ENCODE data around the gene B3GALT4. TPM values are rescaled to one million over a fixed set of nuclear protein-coding genes. Genes with fewer than 3 reads are reported as not detected.

The B3GALT4 gene
- total and polyA plus RNA-seq, 4 experiments from 2014 or later, result 22.2 to 46.7 (median 36.9) TPM

DNA sequence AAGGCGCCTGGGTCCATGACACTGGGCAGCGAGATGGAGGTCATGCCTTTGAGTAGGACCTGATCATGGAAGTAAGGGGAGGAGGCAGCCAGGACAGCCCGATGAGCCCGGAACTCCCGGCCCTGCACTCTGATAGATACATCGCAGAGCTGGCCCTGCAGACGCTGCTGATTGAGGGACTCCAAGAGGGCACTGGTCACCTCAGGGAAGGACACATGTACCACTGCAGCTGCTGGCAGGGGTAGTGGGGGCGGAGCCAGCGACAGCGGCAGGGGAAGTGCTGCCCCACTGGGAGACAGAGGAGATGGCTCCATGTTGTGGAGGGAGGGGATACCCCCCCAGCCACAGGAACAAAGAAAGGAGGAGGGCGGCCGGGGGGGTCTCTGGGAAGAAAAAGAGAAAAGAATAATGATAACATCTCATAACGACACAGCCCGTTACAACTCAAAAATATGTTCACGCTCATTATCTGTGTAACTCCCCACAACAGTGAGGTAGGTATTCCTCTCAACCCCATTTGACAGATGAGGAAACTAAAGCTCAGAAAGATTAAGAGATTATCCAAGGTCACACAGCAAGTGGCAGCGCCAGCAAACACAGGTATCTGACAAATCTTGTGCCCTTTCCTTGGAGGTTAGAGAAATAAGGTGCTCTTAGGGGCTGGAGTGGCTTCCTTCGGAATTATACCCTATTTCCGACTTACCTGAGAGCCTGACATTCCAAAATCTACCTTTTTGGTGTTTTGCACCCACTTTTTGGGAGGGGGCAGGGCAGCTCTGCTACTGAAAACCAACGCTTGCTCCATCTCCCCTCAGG lies 39.9 kb downstream of the B3GALT4 start:
- H3K4me3 Mint-ChIP-seq, result peak overlapping the region; percentile 82 to 100 (median 98)
- no peaks in the 10 kb centered on the region for H3K27me3 Mint-ChIP-seq
- peaks cover 40 to 70% of the 10 kb centered on the region in 2 donors for H3K36me3 Mint-ChIP-seq
- H3K27ac Mint-ChIP-seq, result peak overlapping the region; percentile 90 to 99 (median 94)
- peaks cover 36 to 100% (median 63%) of the 10 kb centered on the region in 4 donors for H3K4me1 Mint-ChIP-seq
- H3K9me3 Mint-ChIP-seq, result peaks cover 0 to 1% (median 0%) of the 10 kb centered on the region in 8 donors
- Histone ChIP-seq H3K4me1 (ENCODE audit: insufficient read depth, low read length) (peaks cover 76% of the 10 kb centered on the region), H3K27ac (ENCODE audit: low read depth, low read length) (peak overlapping the region; percentile 49), H3K27me3 (ENCODE audit: insufficient read depth, low read length) (no peaks in the 10 kb centered on the region), H3K4me3 (ENCODE audit: low read length in 2 of 2) (no peak overlapping the region), H3K36me3 (ENCODE audit: insufficient read depth, low read length) (peaks cover 33% of the 10 kb centered on the region), H3K9me3 (ENCODE audit: control insufficient read depth in 1 of 2, low read length in 2 of 2) (no peaks in the 10 kb centered on the region)
- ChIA-PET CTCF (ENCODE audit: partially characterized antibody) (interaction anchor here (1.0 to 5.9 kb wide), 5 partner anchors 17 to 74 kb away, joined by 4 to 47 read pairs (median 10); partner anchors contain the start of genes B3GALT4, RPS18 and VPS52), POLR2A (ENCODE audit: partially characterized antibody) (interaction anchor here (0.9 to 4.1 kb wide), 15 partner anchors 9 to 345 kb away, joined by 3 to 81 read pairs (median 6); partner anchors contain the start of genes B3GALT4, CUTA, PFDN6 and RGL2)
- peak in 1 of 5 donors; percentile 41 for DNase-seq
- intact Hi-C loops (cut with micrococcal nuclease), result loop anchor here (1.0 to 2.0 kb wide), 3 partner anchors 74 to 346 kb away; partner anchors contain the start of genes CUTA and KIFC1

DNA sequence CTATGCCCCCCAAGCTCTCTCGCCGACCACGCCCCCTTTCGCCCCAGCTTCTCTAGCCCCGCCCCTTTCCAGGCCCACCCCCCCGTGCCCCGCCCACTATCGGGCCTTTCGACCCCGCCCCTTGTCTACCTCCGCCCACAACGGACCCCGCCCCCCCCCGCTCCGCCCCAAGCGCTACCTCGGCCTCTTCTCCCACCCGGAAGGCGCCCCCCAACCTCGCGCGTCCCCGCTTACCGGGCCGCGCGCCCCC lies 40.4 kb downstream of the B3GALT4 start:
- Mint-ChIP-seq H3K4me1 (peaks cover 38 to 100% (median 63%) of the 10 kb centered on the region in 4 donors), H3K27me3 (no peaks in the 10 kb centered on the region), H3K27ac (peak overlapping the region; percentile 90 to 99 (median 94)), H3K36me3 (peaks cover 43 to 70% of the 10 kb centered on the region in 2 donors), H3K9me3 (peaks cover 0 to 5% (median 0%) of the 10 kb centered on the region in 8 donors), H3K4me3 (peak overlapping the region; percentile 82 to 100 (median 98))
- ChIA-PET CTCF (ENCODE audit: partially characterized antibody) (interaction anchor here (0.8 to 5.9 kb wide), 6 partner anchors 16 to 73 kb away, joined by 3 to 47 read pairs (median 10); partner anchors contain the start of genes B3GALT4, RPS18 and VPS52), POLR2A (ENCODE audit: partially characterized antibody) (interaction anchor here (0.6 to 4.1 kb wide), 22 partner anchors 9 to 345 kb away, joined by 3 to 81 read pairs (median 5); partner anchors contain the start of genes B3GALT4, CUTA, PFDN6 and RGL2)
- no peak for DNase-seq
- intact Hi-C loops (cut with micrococcal nuclease), result loop anchor here (1.0 to 2.0 kb wide), 3 partner anchors 74 to 347 kb away; partner anchors contain the start of genes CUTA and KIFC1
- H3K27me3 ChIP-seq (ENCODE audit: insufficient read depth, low read length), result no peaks in the 10 kb centered on the region
- H3K27ac ChIP-seq (ENCODE audit: low read depth, low read length), result peak overlapping the region; percentile 83
- no peaks in the 10 kb centered on the region for H3K9me3 ChIP-seq (ENCODE audit: control insufficient read depth in 1 of 2, low read length in 2 of 2)
- no peak overlapping the region for H3K4me3 ChIP-seq (ENCODE audit: low read length in 2 of 2)
- H3K36me3 ChIP-seq (ENCODE audit: insufficient read depth, low read length), result peaks cover 33% of the 10 kb centered on the region
- H3K4me1 ChIP-seq (ENCODE audit: insufficient read depth, low read length), result peaks cover 76% of the 10 kb centered on the region

DNA sequence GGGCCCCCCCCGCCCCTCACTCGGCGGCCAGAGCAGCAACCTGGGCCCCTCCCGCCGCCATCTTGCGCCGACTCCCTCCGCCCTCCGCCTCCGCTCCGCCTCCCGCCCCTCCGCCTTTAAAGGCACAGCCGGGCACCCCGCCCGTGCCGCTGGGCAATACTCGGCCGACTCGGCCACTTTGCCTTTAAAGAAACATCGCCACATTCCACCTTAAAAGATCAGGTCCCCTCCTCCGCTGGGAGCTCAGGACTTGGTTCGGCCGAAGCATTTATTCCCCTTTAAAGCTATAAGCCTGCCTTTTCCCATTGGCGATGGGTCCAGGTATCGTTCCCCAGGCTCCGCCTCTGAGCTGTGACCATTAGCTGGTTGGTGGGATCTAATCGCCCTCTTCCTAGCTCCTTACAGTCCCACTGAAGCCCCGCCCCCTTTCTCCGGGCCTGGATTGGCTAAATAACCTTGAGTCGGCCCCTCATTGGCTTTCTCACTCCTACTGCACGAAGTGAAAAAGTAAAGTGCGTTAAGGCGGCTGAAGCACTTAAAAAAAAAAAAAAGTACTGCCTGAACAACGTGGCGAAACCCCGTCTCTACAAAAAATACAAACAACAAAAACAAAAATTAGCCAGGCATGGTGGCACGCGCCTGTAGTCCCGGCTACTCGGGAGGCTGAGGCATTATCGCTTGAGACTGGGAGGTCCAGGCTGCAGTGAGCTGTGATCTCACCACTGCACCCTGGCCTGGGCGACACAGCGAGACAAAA lies 40.9 kb downstream of the B3GALT4 start, which contains the start of gene ZBTB22:
Gene ZBTB22, minus strand, starts transcription at position 76 of the 757 bp plus-strand sequence. CDS start 828 bp downstream, outside the sequence.
- Mint-ChIP-seq H3K4me3 (peak within 1 kb of the TSS; percentile 98 to 100 (median 99)), H3K27me3 (no peaks in the 10 kb centered on the region), H3K27ac (peak within 1 kb of the TSS; percentile 98 to 99 (median 98)), H3K9me3 (peaks cover 0 to 5% (median 0%) of the 10 kb centered on the region in 8 donors), H3K36me3 (peaks cover 40 to 69% of the 10 kb centered on the region in 2 donors), H3K4me1 (peaks cover 40 to 100% (median 62%) of the 10 kb centered on the region in 4 donors)
- Histone ChIP-seq H3K27ac (ENCODE audit: low read depth, low read length) (peak within 1 kb of the TSS; percentile 83), H3K4me3 (ENCODE audit: low read length in 2 of 2) (peak within 1 kb of the TSS; percentile 73 to 100), H3K27me3 (ENCODE audit: insufficient read depth, low read length) (no peaks in the 10 kb centered on the region), H3K9me3 (ENCODE audit: control insufficient read depth in 1 of 2, low read length in 2 of 2) (no peaks in the 10 kb centered on the region), H3K36me3 (ENCODE audit: insufficient read depth, low read length) (peaks cover 33% of the 10 kb centered on the region), H3K4me1 (ENCODE audit: insufficient read depth, low read length) (peaks cover 73% of the 10 kb centered on the region)
- DNase-seq, result peak; percentile 96 to 99 (median 97)
- CTCF ChIA-PET (ENCODE audit: partially characterized antibody), result interaction anchor here (0.6 to 5.9 kb wide), 9 partner anchors 17 to 274 kb away, joined by 3 to 47 read pairs (median 4); partner anchors contain the start of genes B3GALT4, RPS18 and VPS52
- intact Hi-C loops (cut with micrococcal nuclease), result loop anchor here (1.0 to 2.0 kb wide), 5 partner anchors 27 to 347 kb away; partner anchors contain the start of genes CUTA, KIFC1, PFDN6 and WDR46
- POLR2A ChIA-PET (ENCODE audit: partially characterized antibody), result interaction anchor here (0.6 to 4.1 kb wide), 27 partner anchors 10 to 1665 kb away, joined by 3 to 81 read pairs (median 5); partner anchors contain the start of genes B3GALT4, BAG6, CUTA and ITPR3

DNA sequence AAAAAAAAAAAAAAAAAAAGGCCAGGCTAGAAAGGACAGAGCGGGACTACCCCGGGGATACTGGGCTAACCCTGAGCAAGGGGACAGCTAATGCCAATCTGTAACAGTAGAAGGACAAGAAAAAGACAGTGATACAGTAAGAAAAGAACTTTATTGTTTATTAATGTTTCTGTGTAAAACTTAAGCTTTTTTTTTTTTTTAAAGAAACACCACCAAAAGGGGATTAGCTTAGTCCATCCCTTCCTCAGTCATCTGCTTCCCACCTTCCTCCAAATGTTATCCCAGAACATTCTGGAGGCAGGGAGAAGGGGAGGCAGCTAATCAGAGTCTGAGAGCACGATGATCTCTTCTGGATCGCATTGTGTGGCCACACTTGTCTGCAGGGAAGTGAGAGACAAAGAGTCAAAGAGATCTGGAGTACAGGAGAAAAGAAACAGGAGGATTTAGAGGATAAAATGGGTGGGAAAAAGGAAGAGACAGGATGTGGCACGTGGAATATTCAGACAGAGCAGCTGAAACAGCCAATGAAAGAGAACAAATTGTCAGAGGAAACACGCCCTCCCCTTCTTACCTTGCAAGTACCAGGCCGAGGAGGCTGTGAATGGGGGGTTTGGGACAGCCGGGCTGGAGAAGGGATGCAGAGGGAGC lies 41.6 kb downstream of the B3GALT4 start:
- Histone ChIP-seq H3K36me3 (ENCODE audit: insufficient read depth, low read length) (peaks cover 33% of the 10 kb centered on the region), H3K9me3 (ENCODE audit: control insufficient read depth in 1 of 2, low read length in 2 of 2) (no peaks in the 10 kb centered on the region), H3K4me3 (ENCODE audit: low read length in 2 of 2) (peak overlapping the region; percentile 73 to 100), H3K27me3 (ENCODE audit: insufficient read depth, low read length) (no peaks in the 10 kb centered on the region), H3K4me1 (ENCODE audit: insufficient read depth, low read length) (peaks cover 74% of the 10 kb centered on the region), H3K27ac (ENCODE audit: low read depth, low read length) (peak overlapping the region; percentile 83)
- intact Hi-C loops (cut with micrococcal nuclease), result loop anchor here (1.0 kb wide), 2 partner anchors 27 to 29 kb away; partner anchors contain the start of genes PFDN6 and WDR46
- H3K27me3 Mint-ChIP-seq, result no peaks in the 10 kb centered on the region
- ChIA-PET CTCF (ENCODE audit: partially characterized antibody) (interaction anchor here (0.6 to 5.9 kb wide), 6 partner anchors 17 to 72 kb away, joined by 4 to 47 read pairs (median 10); partner anchors contain the start of genes B3GALT4, RPS18 and VPS52), POLR2A (ENCODE audit: partially characterized antibody) (interaction anchor here (0.6 to 4.1 kb wide), 18 partner anchors 14 to 1666 kb away, joined by 3 to 81 read pairs (median 6); partner anchors contain the start of genes B3GALT4, BAG6, CUTA and ITPR3)
- peak overlapping the region; percentile 98 to 100 (median 99) for H3K4me3 Mint-ChIP-seq
- peaks cover 0 to 5% (median 0%) of the 10 kb centered on the region in 8 donors for H3K9me3 Mint-ChIP-seq
- peaks cover 41 to 65% of the 10 kb centered on the region in 2 donors for H3K36me3 Mint-ChIP-seq
- DNase-seq, result no peak
- H3K27ac Mint-ChIP-seq, result peak overlapping the region; percentile 98 to 99 (median 98)
- peaks cover 40 to 100% (median 67%) of the 10 kb centered on the region in 4 donors for H3K4me1 Mint-ChIP-seq

DNA sequence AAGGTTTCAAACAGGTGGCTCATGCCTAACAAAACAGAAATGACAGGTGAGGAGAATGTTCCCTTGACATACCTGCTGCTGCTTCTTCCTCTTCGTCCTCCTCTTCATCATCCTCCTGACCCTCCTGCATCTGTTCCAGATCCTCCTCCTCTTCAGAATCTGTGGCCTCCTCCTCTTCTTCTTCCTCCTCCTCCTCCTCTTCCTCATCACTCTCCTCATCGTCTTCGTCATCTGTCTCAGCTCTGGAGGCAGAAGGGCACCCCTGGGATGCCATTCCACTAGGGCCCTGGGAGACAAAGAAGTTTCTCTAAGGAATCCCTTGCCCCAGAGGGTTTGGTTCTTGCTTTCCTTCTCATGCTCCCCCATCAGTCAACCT lies 43.0 kb downstream of the B3GALT4 start:
- Mint-ChIP-seq H3K27ac (peak overlapping the region in 4 of 7 donors; percentile 12 to 89 (median 78)), H3K9me3 (peaks cover 0 to 5% (median 0%) of the 10 kb centered on the region in 8 donors), H3K27me3 (no peaks in the 10 kb centered on the region), H3K4me1 (peaks cover 43 to 94% (median 69%) of the 10 kb centered on the region in 4 donors), H3K36me3 (peaks cover 41 to 53% of the 10 kb centered on the region in 2 donors), H3K4me3 (peak overlapping the region in 4 of 8 donors; percentile 67 to 99 (median 98))
- no peaks in the 10 kb centered on the region for H3K9me3 ChIP-seq (ENCODE audit: control insufficient read depth in 1 of 2, low read length in 2 of 2)
- peaks cover 33% of the 10 kb centered on the region for H3K36me3 ChIP-seq (ENCODE audit: insufficient read depth, low read length)
- peaks cover 76% of the 10 kb centered on the region for H3K4me1 ChIP-seq (ENCODE audit: insufficient read depth, low read length)
- ChIA-PET POLR2A (ENCODE audit: partially characterized antibody) (interaction anchor here (0.9 to 1.7 kb wide), 3 partner anchors 19 to 349 kb away, joined by 3 to 4 read pairs (median 3); partner anchors contain the start of gene WDR46), CTCF (ENCODE audit: partially characterized antibody) (interaction anchor here (5.9 kb wide), 1 partner anchor 25 kb away, joined by 47 read pairs; no protein-coding TSS in a partner anchor)
- intact Hi-C loops (cut with micrococcal nuclease), result no loop called here
- DNase-seq, result no peak
- H3K27me3 ChIP-seq (ENCODE audit: insufficient read depth, low read length), result no peaks in the 10 kb centered on the region
- no peak overlapping the region for H3K27ac ChIP-seq (ENCODE audit: low read depth, low read length)
- no peak overlapping the region for H3K4me3 ChIP-seq (ENCODE audit: low read length in 2 of 2)

Data from CD4-positive, alpha-beta memory T cell (primary cell).